Activated B cell treated with CpG ODN at 0.5 μM for 24 hours (primary cell): Measurements from ENCODE around the gene TMEM63B. TPM values are rescaled to one million over a fixed set of nuclear protein-coding genes. Genes with fewer than 3 reads are reported as not detected.

ENCODE experiments used
- ATAC-seq: fragments of 200-7000 bp; cut with Tn5 transposase; one replicate; pipeline ENCODE4 v1.10.0; 2021; ENCODE audit warnings: low read depth, mild to moderate bottlenecking, moderate library complexity
- CTCF ChIA-PET: fragments of 350-600 bp; sonication (Branson Sonifier 250); formaldehyde crosslinking; loops from one replicate; lab custom pipeline; 2021; ENCODE audit warnings: antibody characterized with exemption; lab: Charles Lee
- POLR2A ChIA-PET: fragments of 350-600 bp; sonication (Branson Sonifier 250); formaldehyde crosslinking; loops from one replicate; lab custom pipeline; 2021; ENCODE audit warnings: antibody characterized with exemption; lab: Charles Lee
- DNase-seq: peaks from one replicate; pipeline ENCODE4 v3.0.0; 2022
- H3K27ac Mint-ChIP-seq: one replicate; pipeline ENCODE4 v1.8.0; 2020; ENCODE audit warnings: mixed read lengths
- H3K27me3 Mint-ChIP-seq: one replicate; pipeline ENCODE4 v1.8.0; 2021; ENCODE audit warnings: mixed read lengths
- H3K36me3 Mint-ChIP-seq: one replicate; pipeline ENCODE4 v1.8.0; 2021; ENCODE audit warnings: low read depth, mixed read lengths
- H3K4me1 Mint-ChIP-seq: one replicate; pipeline ENCODE4 v1.8.0; 2021; ENCODE audit warnings: mixed read lengths
- H3K4me3 Mint-ChIP-seq: one replicate; pipeline ENCODE4 v1.8.0; 2020; ENCODE audit warnings: mild to moderate bottlenecking, mixed read lengths
- H3K9me3 Mint-ChIP-seq: one replicate; pipeline ENCODE4 v1.8.0; 2020; ENCODE audit warnings: mixed read lengths
- CTCF ChIP-seq: fragments of 200-600 bp; IDR thresholded peaks from one replicate; pipeline ENCODE4 v1.8.0; 2022; ENCODE audit warnings: antibody characterized with exemption, mild to moderate bottlenecking
- intact Hi-C: fragments of 100-400 bp; cut with micrococcal nuclease; formaldehyde crosslinking; loops from one replicate; pipeline ENCODE4 v1.15.1; 2024
- total RNA-seq: library from RNA; stranded (reverse); gene quantifications from 2 replicates; pipeline ENCODE4 v1.2.3, GENCODE V29; 2022

Gene TMEM63B
- total RNA-seq, 1 donor from 2014 or later = 13.9 TPM

GRCh38 chr6:44100088-44100550 is 27.2 kb upstream of the TMEM63B start:
- intact Hi-C loops = no loop called here
- TF ChIP-seq CTCF = no peak
- Mint-ChIP-seq H3K9me3 (no peaks in the 10 kb centered on the region), H3K27me3 (no peaks in the 10 kb centered on the region), H3K4me1 (peaks cover 2% of the 10 kb centered on the region), H3K36me3 (peaks cover 48% of the 10 kb centered on the region), H3K27ac (no peak overlapping the region), H3K4me3 (no peak overlapping the region)
- ChIA-PET POLR2A (no interaction called here), CTCF (interaction anchor here (1.4 kb wide), 1 partner anchor 11 kb away, joined by 4 read pairs; no protein-coding TSS in a partner anchor)
- DNase-seq (no peak), ATAC-seq (peak; percentile 43)

DNA sequence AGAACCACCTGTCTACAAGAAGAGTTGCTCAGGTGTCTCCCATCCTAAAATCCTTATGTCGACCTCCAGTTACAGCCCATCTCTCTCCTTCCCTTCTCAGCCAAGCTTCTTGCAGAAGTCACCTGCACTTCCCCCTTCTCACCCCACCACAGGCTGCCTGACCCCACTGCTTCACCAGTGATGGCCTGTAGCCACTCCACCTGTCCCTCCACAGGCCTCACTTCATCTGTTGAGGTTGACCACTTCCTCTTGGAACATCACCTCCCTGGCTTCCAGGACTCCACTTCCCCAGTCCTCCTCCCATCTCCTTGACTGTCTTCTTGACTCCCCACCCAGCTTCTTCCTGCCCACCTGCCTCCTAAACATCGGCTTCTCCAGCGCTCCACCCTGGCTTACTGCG is 25.5 kb upstream of the TMEM63B start:
- Mint-ChIP-seq H3K27me3 (no peaks in the 10 kb centered on the region), H3K36me3 (peaks cover 56% of the 10 kb centered on the region), H3K9me3 (no peaks in the 10 kb centered on the region), H3K27ac (no peak overlapping the region), H3K4me1 (no peaks in the 10 kb centered on the region), H3K4me3 (no peak overlapping the region)
- DNase-seq = no peak
- POLR2A ChIA-PET = interaction anchor here (0.5 kb wide), 1 partner anchor 26 kb away, joined by 5 read pairs; the partner anchor contains the start of genes MRPL14 and TMEM63B
- intact Hi-C loops = no loop called here
- ATAC-seq = no peak
- TF ChIP-seq CTCF = no peak
- CTCF ChIA-PET = no interaction called here

GRCh38 chr6:44102527-44102926 is 24.8 kb upstream of the TMEM63B start:
- intact Hi-C loops = no loop called here
- no peak for ATAC-seq
- POLR2A ChIA-PET = no interaction called here

DNA sequence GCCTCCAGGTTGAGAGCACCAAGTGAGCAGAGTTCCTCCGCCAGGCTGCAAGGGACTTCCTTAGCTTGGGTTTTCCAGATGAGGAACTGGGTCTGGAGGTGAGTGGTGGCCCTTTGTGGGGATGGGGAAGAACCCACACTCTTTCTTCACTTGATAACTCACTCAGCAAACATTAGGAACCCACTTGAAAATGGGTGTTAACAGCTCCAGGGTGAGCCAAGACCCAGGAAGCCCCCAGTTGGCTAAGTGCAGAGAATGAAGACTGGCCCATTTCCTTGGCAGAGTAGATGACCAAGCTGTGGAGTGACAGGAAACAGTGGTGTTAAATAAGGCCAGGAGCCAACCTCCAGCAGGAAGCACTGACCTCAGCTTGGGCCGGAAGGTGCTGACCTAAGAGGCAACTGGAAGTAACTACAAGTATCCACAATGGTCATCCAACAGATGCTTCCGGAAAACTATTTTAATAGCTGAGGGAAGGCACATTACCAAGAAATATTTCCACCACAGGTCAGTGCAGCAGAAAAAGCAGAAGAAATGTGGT is 22.8 kb upstream of the TMEM63B start:
- Mint-ChIP-seq H3K4me1 (no peaks in the 10 kb centered on the region), H3K27ac (no peak overlapping the region), H3K27me3 (no peaks in the 10 kb centered on the region), H3K9me3 (no peaks in the 10 kb centered on the region), H3K4me3 (no peak overlapping the region), H3K36me3 (peaks cover 68% of the 10 kb centered on the region)
- TF ChIP-seq CTCF = no peak
- POLR2A ChIA-PET = no interaction called here
- DNase-seq (no peak), ATAC-seq (no peak)
- CTCF ChIA-PET = interaction anchor here (1.1 kb wide), 1 partner anchor 10 kb away, joined by 3 read pairs; no protein-coding TSS in a partner anchor
- intact Hi-C loops = no loop called here

More at GRCh38 chr6:44102527-44102926, 24.8 kb upstream of the TMEM63B start:
- no peaks in the 10 kb centered on the region for H3K4me1 Mint-ChIP-seq
- no peak for DNase-seq
- CTCF ChIA-PET = no interaction called here
- H3K36me3 Mint-ChIP-seq = peaks cover 56% of the 10 kb centered on the region
- no peaks in the 10 kb centered on the region for H3K9me3 Mint-ChIP-seq
- H3K27ac Mint-ChIP-seq = no peak overlapping the region
- H3K27me3 Mint-ChIP-seq = no peaks in the 10 kb centered on the region
- no peak for TF ChIP-seq CTCF
- no peak overlapping the region for H3K4me3 Mint-ChIP-seq

DNA sequence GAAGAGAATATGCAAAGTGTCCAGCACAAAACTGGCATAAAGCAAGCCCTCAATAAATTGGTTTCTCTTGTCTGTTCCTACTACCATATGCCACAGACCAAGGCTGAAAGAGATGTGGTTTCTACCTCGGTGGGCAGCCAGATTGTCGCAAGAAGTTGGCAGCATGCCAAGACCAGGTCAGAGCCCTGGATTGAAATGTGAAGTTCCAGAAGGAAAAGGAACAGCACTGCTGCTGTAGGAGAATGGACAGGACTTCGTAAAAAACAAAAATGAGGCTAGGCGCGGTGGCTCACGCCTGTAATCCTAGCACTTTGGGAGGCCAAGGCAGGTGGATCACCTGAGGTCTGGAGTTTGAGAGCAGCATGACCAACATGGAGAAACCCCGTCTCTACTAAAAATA is 22.2 kb upstream of the TMEM63B start:
- intact Hi-C loops = no loop called here
- no peaks in the 10 kb centered on the region for H3K9me3 Mint-ChIP-seq
- POLR2A ChIA-PET = no interaction called here
- no peak for TF ChIP-seq CTCF
- H3K36me3 Mint-ChIP-seq = peaks cover 72% of the 10 kb centered on the region
- no peak overlapping the region for H3K27ac Mint-ChIP-seq
- CTCF ChIA-PET = interaction anchor here (1.1 kb wide), 1 partner anchor 10 kb away, joined by 3 read pairs; no protein-coding TSS in a partner anchor
- DNase-seq = no peak
- no peak overlapping the region for H3K4me3 Mint-ChIP-seq
- no peaks in the 10 kb centered on the region for H3K27me3 Mint-ChIP-seq
- no peak for ATAC-seq
- H3K4me1 Mint-ChIP-seq = no peaks in the 10 kb centered on the region
